ENCODE results near the gene ARRDC5.
"Not testable (repeated sequence)": the region's sequence is repeated elsewhere in the genome, so short reads cannot be mapped to it uniquely, and the experiment has no call there.

Gene ARRDC5

GRCh38 chr19:4897146-4897545 is 5.5 kb downstream of the ARRDC5 start:
- Histone ChIP-seq H2AFZ (ENCODE audit: low read depth, low read length, severe bottlenecking) (no peak overlapping the region), H3K36me3 (ENCODE audit: low read length) (no peaks in the 10 kb centered on the region), H3K9me3 (ENCODE audit: insufficient read depth, low read length) (no peaks in the 10 kb centered on the region), H3F3A (ENCODE audit: insufficient read depth) (no peaks in the 10 kb centered on the region), H3K79me2 (ENCODE audit: insufficient read depth, low read length) (no peaks in the 10 kb centered on the region), H3K27ac (ENCODE audit: low read depth, low read length) (no peak overlapping the region), H3K4me3 (ENCODE audit: insufficient read depth, low read length, poor library complexity, severe bottlenecking) (no peak overlapping the region), H3K9ac (ENCODE audit: low read length) (no peak overlapping the region), H3K27me3 (ENCODE audit: low read length) (no peaks in the 10 kb centered on the region), H3K4me2 (ENCODE audit: low read depth, low read length, poor library complexity, severe bottlenecking) (no peak overlapping the region), H3K9me2 (replicated peaks; ENCODE audit: insufficient read depth, low read length) (no peaks in the 10 kb centered on the region), H4K20me1 (ENCODE audit: low read depth, low read length) (no peaks in the 10 kb centered on the region)
- TF ChIP-seq EZH2phosphoT487 (conservative IDR thresholded peaks at IDR 0.05; ENCODE audit: low read length) (no peak), CTCF (IDR thresholded peaks at IDR 0.05; ENCODE audit: insufficient read depth, low read length, poor library complexity, severe bottlenecking) (no peak)

- Histone ChIP-seq H2AFZ (ENCODE audit: low read depth, low read length, severe bottlenecking) (no peak overlapping the region), H3K9me2 (replicated peaks; ENCODE audit: insufficient read depth, low read length) (no peaks in the 10 kb centered on the region), H3K4me3 (ENCODE audit: insufficient read depth, low read length, poor library complexity, severe bottlenecking) (no peak overlapping the region), H4K20me1 (ENCODE audit: low read depth, low read length) (no peaks in the 10 kb centered on the region), H3F3A (ENCODE audit: insufficient read depth) (no peaks in the 10 kb centered on the region), H3K36me3 (ENCODE audit: low read length) (no peaks in the 10 kb centered on the region), H3K27ac (ENCODE audit: low read depth, low read length) (no peak overlapping the region), H3K4me2 (ENCODE audit: low read depth, low read length, poor library complexity, severe bottlenecking) (no peak overlapping the region), H3K79me2 (ENCODE audit: insufficient read depth, low read length) (no peaks in the 10 kb centered on the region), H3K9me3 (ENCODE audit: insufficient read depth, low read length) (no peaks in the 10 kb centered on the region), H3K27me3 (ENCODE audit: low read length) (no peaks in the 10 kb centered on the region), H3K9ac (ENCODE audit: low read length) (no peak overlapping the region)
- TF ChIP-seq EZH2phosphoT487 (conservative IDR thresholded peaks at IDR 0.05; ENCODE audit: low read length) (no peak), CTCF (IDR thresholded peaks at IDR 0.05; ENCODE audit: insufficient read depth, low read length, poor library complexity, severe bottlenecking) (no peak)
Observed at GRCh38 chr19:4896372-4896771, 6.3 kb downstream of the ARRDC5 start.

- not testable (repeated sequence) for H3K36me3 ChIP-seq (ENCODE audit: low read length); H3K4me2 ChIP-seq (ENCODE audit: low read depth, low read length, poor library complexity, severe bottlenecking); H3K4me3 ChIP-seq (ENCODE audit: insufficient read depth, low read length, poor library complexity, severe bottlenecking); H3F3A ChIP-seq (ENCODE audit: insufficient read depth); H3K9me3 ChIP-seq (ENCODE audit: insufficient read depth, low read length); H4K20me1 ChIP-seq (ENCODE audit: low read depth, low read length); H3K9me2 ChIP-seq (replicated peaks; ENCODE audit: insufficient read depth, low read length); H3K9ac ChIP-seq (ENCODE audit: low read length); H3K27me3 ChIP-seq (ENCODE audit: low read length); H2AFZ ChIP-seq (ENCODE audit: low read depth, low read length, severe bottlenecking); H3K79me2 ChIP-seq (ENCODE audit: insufficient read depth, low read length); H3K27ac ChIP-seq (ENCODE audit: low read depth, low read length)
Observed at GRCh38 chr19:4892962-4893361, 9.7 kb downstream of the ARRDC5 start.

GRCh38 chr19:4891066-4891465 is 11.6 kb downstream of the ARRDC5 start:
- Histone ChIP-seq H3F3A (ENCODE audit: insufficient read depth) (no peaks in the 10 kb centered on the region), H3K9me2 (replicated peaks; ENCODE audit: insufficient read depth, low read length) (no peaks in the 10 kb centered on the region), H3K36me3 (ENCODE audit: low read length) (no peaks in the 10 kb centered on the region), H3K27ac (ENCODE audit: low read depth, low read length) (no peak overlapping the region), H3K4me3 (ENCODE audit: insufficient read depth, low read length, poor library complexity, severe bottlenecking) (no peak overlapping the region), H3K4me2 (ENCODE audit: low read depth, low read length, poor library complexity, severe bottlenecking) (no peak overlapping the region), H3K9ac (ENCODE audit: low read length) (no peak overlapping the region), H4K20me1 (ENCODE audit: low read depth, low read length) (no peaks in the 10 kb centered on the region), H2AFZ (ENCODE audit: low read depth, low read length, severe bottlenecking) (no peak overlapping the region), H3K79me2 (ENCODE audit: insufficient read depth, low read length) (no peaks in the 10 kb centered on the region), H3K9me3 (ENCODE audit: insufficient read depth, low read length) (no peaks in the 10 kb centered on the region), H3K27me3 (ENCODE audit: low read length) (no peaks in the 10 kb centered on the region)
- TF ChIP-seq EZH2phosphoT487 (conservative IDR thresholded peaks at IDR 0.05; ENCODE audit: low read length) (no peak), CTCF (IDR thresholded peaks at IDR 0.05; ENCODE audit: insufficient read depth, low read length, poor library complexity, severe bottlenecking) (no peak)
